LHCN-M2 (cell line): ENCODE data around the gene PPCS. TPM values are rescaled to one million over a fixed set of nuclear protein-coding genes. Genes with fewer than 3 reads are reported as not detected.
A peak's percentile ranks its signal among the peaks of the same experiment; 100 is the strongest.

Experiments
- DNase-seq: peaks from one replicate; pipeline ENCODE4 v3.0.0-alpha.2; 2012; ENCODE audit warnings: low read depth
- polyA plus RNA-seq: library from polyadenylated mRNA; unstranded; fragments of >200 nt; gene quantifications from one replicate; pipeline ENCODE4 v1.2.1, GENCODE V29; 2012; ENCODE audit warnings: missing spikeins
- total RNA-seq: library from RNA; depleted of rRNA; stranded (reverse); fragments of >200 nt; gene quantifications from 2 replicates; pipeline ENCODE4 v1.2.3, GENCODE V29; 2014; rRNA removed

PPCS gene
- total RNA-seq, result 33.8 and 51.8 TPM in 2 replicates
- 32.8 TPM for polyA plus RNA-seq

GRCh38 chr1:42456010-42456753 is at the start of gene PPCS, which contains the start of gene ZMYND12:
Gene PPCS, plus strand, starts transcription at chr1:42456543. Its CDS starts 23 bp downstream, at chr1:42456566.
Gene ZMYND12, minus strand, starts transcription at chr1:42456022. Its CDS starts 25 bp downstream, at chr1:42455997.
- peak; percentile 83 for DNase-seq

- DNase-seq, result no peak
These were observed 41.5 kb upstream of the PPCS start for GRCh38 chr1:42414551-42415496.

GRCh38 chr1:42417166-42417565 is 39.2 kb upstream of the PPCS start:
- no peak for DNase-seq

- no peak for DNase-seq
These were observed 37.8 kb upstream of the PPCS start for GRCh38 chr1:42418516-42418915.

GRCh38 chr1:42419126-42419821 is 37.1 kb upstream of the PPCS start:
- no peak for DNase-seq

GRCh38 chr1:42420121-42420520 is 36.2 kb upstream of the PPCS start:
- DNase-seq, result no peak

GRCh38 chr1:42420911-42421585 is 35.3 kb upstream of the PPCS start:
- peak; percentile 49 for DNase-seq

- DNase-seq, result no peak
These were observed 33.6 kb upstream of the PPCS start for GRCh38 chr1:42422737-42423136.

- peak; percentile 25 for DNase-seq
These were observed 32.7 kb upstream of the PPCS start for GRCh38 chr1:42423681-42424080.

GRCh38 chr1:42424201-42424600 is 32.1 kb upstream of the PPCS start:
- DNase-seq, result no peak

GRCh38 chr1:42427240-42427639 is 29.1 kb upstream of the PPCS start:
- DNase-seq, result no peak

GRCh38 chr1:42429603-42430002 is 26.7 kb upstream of the PPCS start:
- DNase-seq, result no peak

- DNase-seq, result no peak
These were observed 25.8 kb upstream of the PPCS start for GRCh38 chr1:42430286-42431135.

- DNase-seq, result no peak
These were observed 24.8 kb upstream of the PPCS start for GRCh38 chr1:42431514-42431913.

GRCh38 chr1:42432714-42433113 is 23.6 kb upstream of the PPCS start:
- no peak for DNase-seq

GRCh38 chr1:42433369-42433768 is 23.0 kb upstream of the PPCS start:
- no peak for DNase-seq

GRCh38 chr1:42434340-42434739 is 22.0 kb upstream of the PPCS start:
- DNase-seq, result no peak

- DNase-seq, result peak; percentile 70
These were observed 16.4 kb upstream of the PPCS start for GRCh38 chr1:42439940-42440339.

GRCh38 chr1:42442662-42443061 is 13.7 kb upstream of the PPCS start:
- DNase-seq, result no peak

- DNase-seq, result no peak
These were observed 7.1 kb upstream of the PPCS start for GRCh38 chr1:42449256-42449655.
